GM15510 (cell line): Measurements from ENCODE around the gene MYO1E.

Experiments used
- POLR2A ChIP-seq: IDR thresholded peaks from 3 replicates; pipeline ENCODE4 v1.6.1; 2011; ENCODE audit warnings: borderline replicate concordance; ENCODE audit not compliant: insufficient read length; ENCODE audit errors: extremely low read depth

The MYO1E gene

DNA sequence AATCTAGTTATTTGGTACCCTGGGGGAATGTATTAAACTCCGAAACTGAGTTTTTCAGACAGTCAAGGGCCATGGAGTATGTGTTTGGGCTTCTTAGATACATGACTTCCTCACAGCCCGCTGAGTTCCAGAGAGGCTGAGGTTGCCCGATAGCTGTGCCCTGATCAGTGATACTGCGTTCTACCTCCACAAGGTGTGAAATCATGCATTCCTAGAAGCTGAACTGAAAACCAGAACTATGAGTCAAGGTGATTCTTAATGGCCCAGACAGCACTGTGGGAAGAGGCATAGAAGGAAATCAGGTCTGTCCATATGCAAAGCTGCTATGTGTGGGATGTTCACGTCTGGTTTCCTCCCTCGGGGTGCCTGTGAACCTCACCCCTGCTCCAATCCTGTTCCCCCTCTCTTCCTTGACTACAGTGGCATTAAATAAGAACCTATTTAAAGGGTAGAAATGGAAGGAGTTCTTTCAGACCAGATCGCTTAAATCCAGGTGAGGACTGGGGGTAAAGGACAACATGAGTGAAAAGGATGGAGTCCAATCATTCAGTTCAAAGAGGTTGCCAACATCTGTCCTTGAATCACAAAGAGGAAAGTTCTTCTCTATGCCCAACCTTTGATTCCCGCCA lies 74.3 kb downstream of the MYO1E start:
- TF ChIP-seq POLR2A = peak; percentile 18

DNA sequence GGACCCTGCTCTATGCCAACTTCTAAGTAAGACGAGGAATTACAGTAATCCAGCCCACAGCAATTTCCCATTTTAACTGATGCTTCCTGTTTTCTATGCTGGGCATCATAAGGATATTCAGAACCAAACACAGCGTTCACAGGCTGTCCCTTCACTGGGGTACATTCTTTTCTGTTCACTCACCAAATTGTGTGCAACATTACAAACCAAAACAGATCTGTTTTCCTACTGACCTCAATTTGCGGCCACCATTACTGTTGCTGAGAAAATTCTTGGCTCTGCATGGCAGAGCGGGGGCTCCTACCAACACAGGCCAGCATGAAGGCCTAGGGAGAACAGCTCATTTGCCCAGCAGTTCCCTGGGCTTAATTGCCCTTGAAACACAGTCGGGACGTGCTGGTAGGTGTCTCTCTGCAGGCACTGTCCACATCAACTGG lies 76.5 kb downstream of the MYO1E start:
- TF ChIP-seq POLR2A = no peak

DNA sequence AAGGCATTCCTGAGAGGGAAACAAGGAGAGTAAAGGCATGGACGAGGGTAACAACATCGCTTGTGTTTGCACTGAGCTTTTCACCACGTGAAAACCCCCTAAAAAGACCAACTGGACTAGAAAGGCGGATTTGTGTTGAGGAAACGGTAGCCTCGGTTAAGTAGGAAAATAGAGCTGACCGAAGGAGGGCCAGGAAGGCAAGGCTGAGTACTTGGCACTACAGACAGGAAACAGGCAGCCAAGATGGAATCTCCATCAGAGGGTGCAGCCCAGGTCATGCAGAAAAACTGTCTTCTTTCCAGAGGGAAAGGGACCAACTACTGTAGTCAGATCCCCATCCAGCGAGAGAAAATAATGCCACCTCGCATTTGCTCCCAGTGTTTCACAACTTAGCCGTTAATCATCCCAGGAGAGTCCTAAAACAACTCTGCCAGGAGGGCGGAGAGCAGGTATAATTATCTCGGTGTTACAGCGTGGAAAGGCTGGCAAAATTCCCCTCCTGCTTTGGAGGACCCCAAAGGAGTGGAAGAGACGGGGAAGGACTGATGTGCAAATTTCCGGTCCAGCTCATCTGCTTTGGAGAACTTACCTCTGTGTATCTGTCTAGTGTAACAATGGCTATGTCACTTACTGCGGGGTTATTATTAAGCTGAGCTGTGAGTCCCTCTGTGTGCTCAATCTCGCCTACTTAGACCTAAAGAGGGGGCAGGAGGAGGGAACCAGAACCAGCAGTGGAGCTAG lies 77.2 kb downstream of the MYO1E start:
- no peak for TF ChIP-seq POLR2A

DNA sequence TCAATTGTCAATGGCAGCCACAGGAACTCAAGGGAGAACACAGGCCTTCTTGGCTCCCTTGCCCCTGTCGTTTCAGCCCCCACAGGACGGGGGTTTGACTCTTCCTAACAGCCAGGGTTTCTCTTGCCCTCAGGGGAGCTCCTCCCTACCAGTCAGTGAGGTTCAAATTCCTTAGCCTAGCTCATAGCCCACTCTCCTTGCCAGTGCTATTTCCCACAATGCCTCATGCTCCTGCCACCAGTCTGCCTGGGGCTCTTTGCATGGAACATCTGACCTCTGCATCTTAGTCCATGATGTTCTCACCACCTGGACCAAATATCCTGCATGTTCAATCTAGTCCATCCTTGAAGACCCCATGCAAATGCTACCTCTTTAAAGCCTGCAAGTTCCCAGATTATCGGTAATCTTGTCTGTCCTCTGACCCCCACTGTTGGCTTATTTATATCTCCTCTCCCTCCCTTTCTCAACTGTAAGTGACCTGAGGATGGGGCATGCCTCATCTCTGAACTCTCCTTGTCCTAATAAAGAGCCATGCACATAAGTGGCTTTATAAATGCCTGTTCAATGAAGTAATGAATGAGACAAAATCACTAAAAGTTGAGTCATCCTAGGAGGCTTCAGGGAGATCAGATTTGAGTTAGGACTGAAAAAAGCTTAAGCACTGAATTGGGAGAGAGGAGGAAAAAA lies 78.0 kb downstream of the MYO1E start:
- no peak for TF ChIP-seq POLR2A

DNA sequence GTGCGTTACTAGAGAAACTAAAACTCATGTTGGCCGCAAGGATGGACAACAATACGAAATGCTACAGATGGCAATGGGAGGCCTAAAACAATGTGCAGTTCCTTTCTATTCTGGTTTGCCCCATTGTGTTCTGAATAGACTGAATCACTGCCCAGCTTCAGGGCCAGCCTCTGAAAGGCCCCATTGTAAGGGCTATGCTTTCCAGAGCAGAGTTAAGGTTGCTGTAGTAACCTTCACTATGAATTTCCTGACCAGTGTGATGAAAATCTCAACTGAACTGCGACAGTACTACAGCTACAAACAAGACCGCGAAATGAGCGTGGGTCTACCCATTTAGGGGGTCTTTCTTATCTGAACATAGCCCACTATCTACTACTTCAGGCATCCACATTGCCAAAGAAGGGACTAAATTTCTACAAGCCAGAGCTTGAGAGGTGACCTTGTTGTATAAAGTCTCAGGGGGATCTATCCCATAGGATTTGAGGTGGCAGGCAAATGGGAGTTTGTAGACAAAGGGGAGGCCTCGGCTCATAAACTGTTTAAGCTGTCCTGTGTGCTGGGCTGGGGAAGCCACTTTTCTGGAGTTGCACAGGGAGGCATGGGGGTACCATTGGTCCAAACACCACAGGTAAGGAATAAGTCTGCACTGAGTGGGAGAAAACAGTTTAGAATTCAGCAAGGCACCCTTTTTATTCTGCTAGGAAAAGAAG lies 80.1 kb downstream of the MYO1E start:
- TF ChIP-seq POLR2A = no peak

DNA sequence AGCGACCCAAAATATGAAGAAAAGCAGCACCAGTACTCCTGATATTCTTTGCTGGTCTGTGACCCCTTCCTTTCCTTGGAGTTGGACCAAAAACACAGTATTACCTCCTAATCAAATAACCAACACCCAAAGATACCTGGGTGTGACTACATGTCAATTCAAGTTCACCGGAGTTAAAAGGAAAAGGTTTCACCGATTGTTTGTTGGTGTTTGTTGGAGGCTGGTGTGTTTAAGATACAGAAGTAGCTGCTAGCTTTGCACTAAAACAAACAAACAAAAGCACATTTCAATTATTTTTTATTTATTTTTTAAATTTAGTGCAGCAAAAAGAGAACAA lies 81.5 kb downstream of the MYO1E start:
- no peak for TF ChIP-seq POLR2A

DNA sequence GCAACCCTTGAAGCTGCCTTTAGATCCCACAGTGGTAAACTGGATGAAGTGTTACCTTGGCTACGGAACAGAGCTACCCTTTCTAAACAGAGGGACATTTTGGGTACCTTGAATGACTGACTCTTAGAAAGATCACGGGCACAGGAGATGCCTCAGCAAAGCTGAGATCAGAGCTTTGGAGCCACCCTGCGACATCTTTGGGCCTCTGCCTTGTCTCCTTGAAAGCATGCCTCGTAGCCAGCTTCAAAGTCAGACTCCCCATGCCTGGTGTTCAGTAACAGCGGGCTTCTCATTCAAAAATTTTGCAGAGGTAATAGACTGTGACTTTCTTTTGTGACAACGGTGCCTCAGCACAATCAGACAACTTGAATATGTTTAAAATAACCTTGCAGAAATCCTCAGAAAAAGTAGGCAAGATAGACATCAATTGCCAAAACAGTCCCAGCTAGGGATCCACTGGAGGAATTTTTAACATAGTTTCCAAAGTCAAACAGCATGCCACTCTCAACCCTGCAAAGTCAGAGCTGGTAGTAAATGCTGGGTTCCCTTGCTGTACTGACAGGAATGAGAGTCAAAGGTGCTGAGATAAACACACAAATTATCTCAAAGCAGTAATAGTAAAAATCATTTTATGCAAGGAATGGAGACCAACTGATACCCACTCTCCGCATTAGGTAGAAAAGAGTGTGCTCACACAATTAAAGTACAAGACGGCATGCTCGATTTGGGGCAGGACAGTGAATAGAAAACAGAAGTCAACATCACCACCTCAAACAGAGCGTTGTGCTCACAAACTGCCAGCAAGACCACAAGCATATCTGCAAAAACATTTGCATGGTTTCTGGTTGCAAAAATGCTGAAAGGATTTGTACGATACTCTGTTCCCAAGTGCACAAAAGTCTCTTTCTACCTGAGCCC lies 82.1 kb downstream of the MYO1E start:
- no peak for TF ChIP-seq POLR2A

DNA sequence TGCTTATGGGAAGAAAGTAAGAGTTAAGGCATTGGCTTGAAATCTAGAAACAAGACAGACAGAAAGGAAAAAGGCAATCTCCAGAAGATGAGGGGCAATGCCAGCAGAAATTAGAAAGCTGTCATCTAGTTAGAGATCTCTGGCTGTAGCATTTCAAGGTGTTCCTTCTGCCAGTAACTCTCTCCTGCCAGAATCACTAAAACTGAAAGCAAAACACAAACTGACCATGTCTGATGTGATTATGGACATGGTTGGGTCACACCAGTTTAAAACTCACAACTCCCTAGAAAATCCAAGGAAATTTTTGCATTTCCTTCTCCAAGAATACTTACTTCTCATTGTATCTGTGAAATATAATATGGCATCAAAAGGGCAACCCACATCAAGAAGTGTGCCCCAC lies 83.1 kb downstream of the MYO1E start:
- TF ChIP-seq POLR2A = no peak

DNA sequence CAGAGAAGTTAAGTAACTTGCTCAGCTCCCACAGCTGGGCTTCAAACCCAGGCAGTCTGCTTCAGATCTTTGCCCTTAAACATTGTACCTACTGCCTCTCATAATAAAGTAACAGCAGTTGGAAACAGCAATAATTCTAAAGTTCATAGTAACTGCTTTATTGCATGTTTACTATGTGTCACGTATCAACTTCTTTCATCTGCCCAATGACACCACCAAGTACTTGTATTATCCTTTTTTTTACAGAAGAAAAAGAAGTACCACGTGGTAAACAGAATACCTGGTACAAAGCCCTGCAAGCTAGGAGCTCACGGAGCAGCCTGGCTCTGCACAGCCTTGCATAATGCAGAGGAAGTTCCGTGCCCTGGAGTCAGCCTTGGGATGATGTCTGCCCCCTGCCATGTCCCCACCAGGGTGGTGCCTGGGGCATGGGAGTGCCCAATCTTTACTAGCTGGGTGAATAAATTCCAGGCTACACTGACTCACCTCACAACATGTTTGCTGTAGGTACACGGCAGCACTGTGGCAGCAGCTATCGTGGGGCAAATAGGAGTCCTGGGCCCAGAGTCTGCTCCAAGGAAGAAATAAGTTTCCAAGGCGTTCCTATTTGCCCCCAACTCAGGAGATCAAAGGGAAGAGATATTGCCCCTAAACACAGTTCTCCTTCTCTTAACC lies 88.8 kb downstream of the MYO1E start:
- TF ChIP-seq POLR2A = no peak

DNA sequence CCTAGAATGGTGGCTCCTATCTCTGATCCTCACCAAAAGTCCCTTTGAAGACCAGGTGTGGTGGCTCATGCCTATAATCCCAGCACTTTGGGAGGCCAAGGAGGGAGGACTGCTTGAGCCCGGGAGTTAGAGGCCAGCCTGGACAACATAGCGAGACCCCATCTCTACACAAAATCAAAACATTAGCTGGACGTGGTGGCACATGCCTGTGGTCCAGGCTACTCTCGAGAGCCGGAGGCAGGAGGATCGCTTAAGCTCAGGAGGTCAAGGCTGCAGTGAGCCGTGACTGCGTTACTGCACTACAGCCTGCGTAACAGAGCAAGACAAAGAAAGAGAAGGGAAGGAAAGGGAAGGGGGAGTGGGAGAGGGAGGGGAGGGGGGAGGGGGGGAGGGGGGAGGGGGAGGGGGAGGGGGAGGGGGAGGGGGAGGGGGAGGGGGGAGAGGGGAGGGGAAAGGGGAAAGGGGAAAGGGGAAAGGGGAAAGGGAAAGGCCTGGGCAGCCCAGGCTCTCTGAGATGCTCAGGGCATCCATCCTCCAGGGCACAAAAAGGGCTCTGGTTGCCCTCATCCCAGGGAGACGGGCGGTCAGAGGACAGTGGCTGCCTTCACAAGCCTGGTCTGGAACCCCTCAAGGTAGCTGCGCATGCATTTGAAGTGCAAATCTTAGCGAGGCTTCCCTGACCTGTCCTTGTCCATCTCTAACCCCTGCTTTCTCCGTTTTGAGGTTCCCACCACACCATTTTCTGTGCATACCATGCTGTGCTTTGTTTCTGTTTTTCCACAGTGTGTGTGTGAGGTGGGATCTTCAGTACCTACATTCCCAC lies 89.9 kb downstream of the MYO1E start:
- TF ChIP-seq POLR2A = no peak

DNA sequence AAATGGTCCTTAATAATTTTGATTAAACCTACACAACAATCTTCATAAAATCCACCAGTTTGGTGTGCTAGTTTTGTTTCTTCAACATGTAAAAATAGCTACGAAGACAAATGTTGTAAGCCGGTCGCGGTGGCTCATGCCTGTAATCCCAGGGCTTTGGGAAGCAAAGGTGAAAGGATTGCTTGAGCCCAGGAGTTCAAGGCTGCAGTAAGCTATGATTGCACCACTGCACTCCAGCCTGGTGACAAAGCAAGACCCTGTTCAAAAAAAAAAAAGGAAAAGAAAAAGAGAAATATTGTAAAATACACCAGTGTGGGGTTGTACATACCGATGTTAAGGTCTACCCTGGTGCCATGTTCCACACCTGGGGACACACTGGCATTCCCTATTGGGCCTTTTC lies 91.0 kb downstream of the MYO1E start:
- no peak for TF ChIP-seq POLR2A

DNA sequence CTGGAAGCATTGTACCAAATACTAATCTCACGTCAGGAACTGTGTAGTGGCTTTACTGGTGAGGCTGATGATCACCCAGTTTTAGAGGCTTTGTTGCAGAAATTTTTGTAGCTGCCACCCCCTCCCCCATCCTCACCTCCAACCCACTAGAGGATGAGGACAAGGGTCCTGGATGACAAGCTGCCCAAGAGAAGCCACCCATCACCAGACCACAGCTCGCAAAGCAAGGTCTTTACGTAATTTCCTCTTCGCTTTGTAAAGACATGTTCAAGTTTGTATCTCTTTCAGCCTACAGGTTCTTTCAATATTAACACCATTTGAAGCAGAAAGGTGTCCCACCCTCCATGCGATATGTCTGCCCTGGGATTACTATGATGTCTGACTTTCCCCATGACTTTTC lies 91.8 kb downstream of the MYO1E start:
- TF ChIP-seq POLR2A = no peak

DNA sequence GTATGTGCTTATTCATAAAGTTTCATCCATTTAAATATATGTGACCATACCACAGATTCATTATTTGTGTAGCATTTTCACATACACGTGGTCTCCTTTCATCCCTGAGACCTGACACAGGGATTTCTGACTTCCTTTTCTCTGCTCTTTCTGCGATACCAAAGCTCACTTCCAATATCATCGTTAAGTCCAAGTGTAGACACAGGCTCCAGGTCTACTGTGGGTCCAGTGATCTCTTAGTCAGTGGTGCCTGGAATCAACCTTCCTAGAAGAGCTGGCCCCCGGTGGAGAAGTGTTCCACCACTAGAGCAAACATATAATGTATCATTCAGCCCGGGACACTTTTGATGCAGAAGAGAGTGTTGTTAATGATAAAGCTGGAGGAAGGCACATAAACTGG lies 93.6 kb downstream of the MYO1E start:
- no peak for TF ChIP-seq POLR2A
